Measurements from ENCODE around the gene GGTLC3.
"Not testable (repeated sequence)": the region's sequence is repeated elsewhere in the genome, so short reads cannot be mapped to it uniquely, and the experiment has no call there.

The GGTLC3 gene

GRCh38 chr22:18512378-18512777 lies 5.6 kb downstream of the GGTLC3 start:
- not testable (repeated sequence) for DNase-seq

DNA sequence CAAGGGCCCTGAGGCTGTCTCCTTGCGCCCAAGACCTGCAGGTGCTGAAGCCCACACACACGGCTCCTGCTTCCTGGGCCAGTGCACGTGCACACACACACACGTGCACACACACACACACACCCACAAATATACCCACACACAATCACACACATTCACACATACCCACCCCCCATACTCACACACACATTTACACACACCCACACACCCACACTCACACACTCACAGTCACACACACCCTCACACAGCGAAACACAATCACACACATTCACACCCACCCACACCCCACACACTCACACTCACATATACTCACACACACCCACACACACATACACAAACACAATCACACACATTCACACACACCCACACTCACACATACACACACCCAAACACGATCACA lies 6.6 kb downstream of the GGTLC3 start:
- DNase-seq, result not testable (repeated sequence)

- DNase-seq, result not testable (repeated sequence)
Measured at GRCh38 chr22:18496227-18496626, 21.7 kb downstream of the GGTLC3 start.
